WTC11 (cell line): Measurements from ENCODE around the gene NPAT. TPM values are rescaled to one million over a fixed set of nuclear protein-coding genes. Genes with fewer than 3 reads are reported as not detected.
A peak's percentile ranks its signal among the peaks of the same experiment; 100 is the strongest.

Experiments used
- ATF2 ChIP-seq: sonication (generic); formaldehyde crosslinking; IDR thresholded peaks from 2 replicates; pipeline ENCODE4 v1.8.1; 2022; ENCODE audit warnings: low read depth, missing genetic modification reagents, borderline replicate concordance
- CREM ChIP-seq: sonication (generic); formaldehyde crosslinking; IDR thresholded peaks from 2 replicates; pipeline ENCODE4 v1.8.1; 2022; ENCODE audit warnings: mild to moderate bottlenecking, missing genetic modification reagents, moderate library complexity
- EMX1 ChIP-seq: fragments of 250-450 bp; sonication (Bioruptor Pico); IDR thresholded peaks from 2 replicates; pipeline ENCODE4 v1.8.0; 2021; ENCODE audit warnings: mild to moderate bottlenecking
- ERG ChIP-seq: fragments of 250-450 bp; sonication (Bioruptor Pico); IDR thresholded peaks from 2 replicates; pipeline ENCODE4 v1.8.0; 2021; ENCODE audit warnings: mild to moderate bottlenecking
- FOXK1 ChIP-seq: sonication (generic); formaldehyde crosslinking; IDR thresholded peaks from 2 replicates; pipeline ENCODE4 v1.8.0; 2022; ENCODE audit warnings: mild to moderate bottlenecking, moderate library complexity, missing genetic modification reagents
- FOXP4 ChIP-seq: sonication (generic); formaldehyde crosslinking; IDR thresholded peaks from 2 replicates; pipeline ENCODE4 v1.8.0; 2022; ENCODE audit warnings: mild to moderate bottlenecking, missing genetic modification reagents
- IRF1 ChIP-seq: sonication (generic); formaldehyde crosslinking; IDR thresholded peaks from 2 replicates; pipeline ENCODE4 v1.8.0; 2023; ENCODE audit warnings: missing genetic modification reagents
- MYBL2 ChIP-seq: sonication (generic); formaldehyde crosslinking; IDR thresholded peaks from 2 replicates; pipeline ENCODE4 v1.8.1; 2023; ENCODE audit warnings: mild to moderate bottlenecking, moderate library complexity, missing genetic modification reagents
- NR3C1 ChIP-seq: sonication (generic); formaldehyde crosslinking; conservative IDR thresholded peaks from 2 replicates; pipeline ENCODE4 v1.8.1; 2023; ENCODE audit warnings: low read depth, mild to moderate bottlenecking, missing genetic modification reagents
- PRDM15 ChIP-seq: sonication (generic); formaldehyde crosslinking; IDR thresholded peaks from 2 replicates; pipeline ENCODE4 v1.8.0; 2022; ENCODE audit warnings: missing genetic modification reagents
- TP53 ChIP-seq: sonication (generic); formaldehyde crosslinking; IDR thresholded peaks from 2 replicates; pipeline ENCODE4 v1.8.1; 2023; ENCODE audit warnings: mild to moderate bottlenecking, missing genetic modification reagents
- ZNF232 ChIP-seq: sonication (generic); formaldehyde crosslinking; IDR thresholded peaks from 2 replicates; pipeline ENCODE4 v1.8.0; 2022; ENCODE audit warnings: mild to moderate bottlenecking, missing genetic modification reagents
- ZNF317 ChIP-seq: sonication (generic); formaldehyde crosslinking; IDR thresholded peaks from 2 replicates; pipeline ENCODE4 v1.8.1; 2023; ENCODE audit warnings: low read depth, mild to moderate bottlenecking, moderate library complexity, missing genetic modification reagents, borderline replicate concordance
- ZNF423 ChIP-seq: fragments of 250-450 bp; sonication (Bioruptor Pico); IDR thresholded peaks from 2 replicates; pipeline ENCODE4 v2.1.2; 2022; ENCODE audit warnings: mild to moderate bottlenecking, moderate library complexity
- ZNF512 ChIP-seq: sonication (generic); formaldehyde crosslinking; IDR thresholded peaks from 2 replicates; pipeline ENCODE4 v1.8.1; 2022; ENCODE audit warnings: missing genetic modification reagents, borderline replicate concordance
- ZNF532 ChIP-seq: fragments of 250-450 bp; sonication (Bioruptor Pico); IDR thresholded peaks from 2 replicates; pipeline ENCODE4 v1.9.0; 2021; ENCODE audit warnings: mild to moderate bottlenecking, borderline replicate concordance
- ZSCAN18 ChIP-seq: fragments of 250-450 bp; sonication (Bioruptor Pico); IDR thresholded peaks from 2 replicates; pipeline ENCODE4 v2.1.2; 2022; ENCODE audit warnings: mild to moderate bottlenecking, moderate library complexity
- total RNA-seq: library from RNA; stranded (reverse); gene quantifications from 3 replicates; pipeline ENCODE4 v1.2.3, GENCODE V29; 2021

NPAT gene
- total RNA-seq, 1 experiment from 2014 or later: 17.2 TPM

GRCh38 chr11:108121274-108122155 is 100.9 kb downstream of the NPAT start, which contains the start of gene ACAT1 (continued):
- no peak; the same call in 1 of the 2 replicates for TF ChIP-seq FOXP4 (CRISPR knock-in tag)
- TF ChIP-seq EMX1 (CRISPR knock-in tag): no peak
- no peak for TF ChIP-seq ZNF512 (CRISPR knock-in tag)
- TF ChIP-seq NR3C1: no peak
- peak; percentile 58; the same call in 1 of the 2 replicates for TF ChIP-seq ZNF232 (CRISPR knock-in tag)
- TF ChIP-seq ZNF317 (CRISPR knock-in tag): no peak
- no peak for TF ChIP-seq PRDM15 (CRISPR knock-in tag)
- TF ChIP-seq ZNF532 (CRISPR knock-in tag): no peak
- no peak for TF ChIP-seq ATF2 (CRISPR knock-in tag)
- TF ChIP-seq MYBL2 (CRISPR knock-in tag): peak; percentile 68; the same call in 1 of the 2 replicates
- no peak for TF ChIP-seq IRF1 (CRISPR knock-in tag)
- TF ChIP-seq TP53 (CRISPR knock-in tag): 0 out of 2 replicates have a peak, but pooled peaks have one; percentile 20
- no peak for TF ChIP-seq CREM (CRISPR knock-in tag)
- no peak for TF ChIP-seq ERG (CRISPR knock-in tag)
- peak; percentile 54; the same call in 1 of the 2 replicates for TF ChIP-seq FOXK1 (CRISPR knock-in tag)
- no peak for TF ChIP-seq ZSCAN18
- TF ChIP-seq ZNF423 (CRISPR knock-in tag): no peak
